Astrocyte (in vitro differentiated cells and primary cell): ENCODE results near the gene AIFM1.

ENCODE experiments used
- CTCF ChIP-seq: IDR thresholded peaks from 2 replicates; pipeline ENCODE4 v1.5.1; 2011; ENCODE audit warnings: low read depth, mild to moderate bottlenecking, inconsistent platforms, low read length, moderate library complexity; ENCODE audit not compliant: insufficient read depth
- EZH2 ChIP-seq: IDR thresholded peaks from 2 replicates; pipeline ENCODE4 v1.6.1; 2012; ENCODE audit warnings: mild to moderate bottlenecking, low read length, inconsistent platforms; ENCODE audit not compliant: insufficient read depth

- TF ChIP-seq CTCF (no peak), EZH2 (no peak)
Observed at GRCh38 chrX:130130990-130131389, 34.7 kb downstream of the AIFM1 start.
